ENCODE data around the gene NXPE4.
"Not testable (repeated sequence)": the region's sequence is repeated elsewhere in the genome, so short reads cannot be mapped to it uniquely, and the experiment has no call there.

The NXPE4 gene

GRCh38 chr11:114610550-114610949 is 15.0 kb upstream of the NXPE4 start:
- no peak for DNase-seq

GRCh38 chr11:114609429-114609828 is 13.8 kb upstream of the NXPE4 start:
- no peak for DNase-seq

GRCh38 chr11:114608605-114609004 is 13.0 kb upstream of the NXPE4 start:
- not testable (repeated sequence) for DNase-seq

GRCh38 chr11:114607753-114608459 is 12.3 kb upstream of the NXPE4 start:
- no peak for DNase-seq

GRCh38 chr11:114606802-114607075 is 11.2 kb upstream of the NXPE4 start:
- not testable (repeated sequence) for DNase-seq

- DNase-seq, result no peak
These were observed 10.6 kb upstream of the NXPE4 start for GRCh38 chr11:114606003-114606801.

- DNase-seq, result no peak
These were observed 9.8 kb upstream of the NXPE4 start for GRCh38 chr11:114605370-114605769.

GRCh38 chr11:114604886-114605285 is 9.3 kb upstream of the NXPE4 start:
- DNase-seq, result no peak

- DNase-seq, result no peak
These were observed 8.7 kb upstream of the NXPE4 start for GRCh38 chr11:114604179-114604813.

- not testable (repeated sequence) for DNase-seq
These were observed 7.6 kb upstream of the NXPE4 start for GRCh38 chr11:114603151-114603550.

- no peak for DNase-seq
These were observed 2.9 kb upstream of the NXPE4 start for GRCh38 chr11:114598461-114598860.

- no peak for DNase-seq
These were observed 761 bp upstream of the NXPE4 start for GRCh38 chr11:114596175-114596919.

GRCh38 chr11:114594703-114595102 is 883 bp downstream of the NXPE4 start:
- DNase-seq, result no peak

GRCh38 chr11:114587398-114587953 is 8.1 kb downstream of the NXPE4 start:
- no peak for DNase-seq

- DNase-seq, result no peak
These were observed 8.8 kb downstream of the NXPE4 start for GRCh38 chr11:114586797-114587196.

GRCh38 chr11:114571712-114572111 is 23.9 kb downstream of the NXPE4 start:
- no peak for DNase-seq

GRCh38 chr11:114569801-114570200 is 25.8 kb downstream of the NXPE4 start:
- no peak for DNase-seq

GRCh38 chr11:114566276-114566675 is 29.3 kb downstream of the NXPE4 start:
- DNase-seq, result no peak

- no peak for DNase-seq
These were observed 30.8 kb downstream of the NXPE4 start for GRCh38 chr11:114564831-114565230.

- DNase-seq, result no peak
These were observed 32.5 kb downstream of the NXPE4 start for GRCh38 chr11:114563077-114563476.

GRCh38 chr11:114562166-114562916 is 33.2 kb downstream of the NXPE4 start:
- no peak for DNase-seq
